GM12878 (cell line): Measurements from ENCODE around the gene ZNF22. TPM values are rescaled to one million over a fixed set of nuclear protein-coding genes. Genes with fewer than 3 reads are reported as not detected.

ENCODE experiments used
- BCL3 ChIP-seq: IDR thresholded peaks from 2 replicates; pipeline ENCODE4 v1.6.1; 2011; ENCODE audit warnings: borderline replicate concordance, low read depth, mild to moderate bottlenecking, moderate library complexity, low read length; ENCODE audit not compliant: insufficient read depth, poor library complexity, severe bottlenecking
- BCLAF1 ChIP-seq: fragments of 450-650 bp; IDR thresholded peaks from 2 replicates; pipeline ENCODE4 v1.6.1; 2017; ENCODE audit warnings: antibody characterized with exemption, mild to moderate bottlenecking, moderate library complexity
- CREM ChIP-seq: IDR thresholded peaks from 2 replicates; pipeline ENCODE4 v1.6.1; 2014; ENCODE audit warnings: antibody characterized with exemption, low read depth
- EGR1 ChIP-seq, 2 experiments: IDR thresholded peaks; 1 replicate in 1 of 2; 2 replicates in 1 of 2; pipeline ENCODE4 v1.6.1; 2011 to 2012; ENCODE audit warnings: low read depth in 2 of 2, low read length in 2 of 2, borderline replicate concordance in 1 of 2, mild to moderate bottlenecking in 1 of 2, moderate library complexity in 1 of 2
- EP300 ChIP-seq, 2 experiments: fragments of 150-350 bp in 1 of 2; IDR thresholded peaks; 2 replicates each; pipeline ENCODE4 v1.6.1; 2011 to 2012; ENCODE audit warnings: low read depth in 2 of 2, low read length in 2 of 2, borderline replicate concordance in 1 of 2, improper control_type of control experiment in 1 of 2, inconsistent platforms in 1 of 2; ENCODE audit not compliant: control insufficient read depth in 1 of 2
- ESRRA ChIP-seq: IDR thresholded peaks from 2 replicates; pipeline ENCODE4 v1.6.1; 2012; ENCODE audit warnings: mild to moderate bottlenecking, low read length, improper control_type of control experiment
- JUNB ChIP-seq: IDR thresholded peaks from 2 replicates; pipeline ENCODE4 v1.6.1; 2016; ENCODE audit warnings: antibody characterized with exemption, mild to moderate bottlenecking
- JUND ChIP-seq: IDR thresholded peaks from 2 replicates; pipeline ENCODE4 v1.6.1; 2012; ENCODE audit warnings: low read depth, mild to moderate bottlenecking, low read length, improper control_type of control experiment, moderate library complexity
- MAX ChIP-seq: IDR thresholded peaks from 2 replicates; pipeline ENCODE4 v1.6.1; 2012; ENCODE audit warnings: low read depth, low read length, improper control_type of control experiment
- MEF2B ChIP-seq: fragments of 450-650 bp; IDR thresholded peaks from 2 replicates; pipeline ENCODE4 v1.6.1; 2018; ENCODE audit warnings: mild to moderate bottlenecking, moderate library complexity; ENCODE audit not compliant: partially characterized antibody, poor library complexity, severe bottlenecking
- NKRF ChIP-seq: fragments of 450-650 bp; conservative IDR thresholded peaks from 2 replicates; pipeline ENCODE4 v1.6.1; 2017; ENCODE audit warnings: mild to moderate bottlenecking, moderate library complexity
- NR2C1 ChIP-seq: fragments of 450-650 bp; IDR thresholded peaks from 2 replicates; pipeline ENCODE4 v1.6.1; 2017; ENCODE audit warnings: antibody characterized with exemption, mild to moderate bottlenecking, moderate library complexity
- PAX5 ChIP-seq: IDR thresholded peaks from 2 replicates; pipeline ENCODE4 v1.6.1; 2011; ENCODE audit warnings: low read depth, low read length, borderline replicate concordance
- RAD21 ChIP-seq: IDR thresholded peaks from 2 replicates; pipeline ENCODE4 v1.6.1; 2011; ENCODE audit warnings: mild to moderate bottlenecking, low read depth, low read length, moderate library complexity; ENCODE audit not compliant: insufficient read depth
- RFX5 ChIP-seq: IDR thresholded peaks from 2 replicates; pipeline ENCODE4 v1.6.1; 2011; ENCODE audit warnings: low read depth, low read length, improper control_type of control experiment
- SMAD5 ChIP-seq: IDR thresholded peaks from 2 replicates; pipeline ENCODE4 v1.6.1; 2016; ENCODE audit warnings: antibody characterized with exemption, low read depth
- SPI1 ChIP-seq: IDR thresholded peaks from 2 replicates; pipeline ENCODE4 v1.6.1; 2011; ENCODE audit warnings: low read depth, mild to moderate bottlenecking, low read length, moderate library complexity, borderline replicate concordance; ENCODE audit not compliant: insufficient read depth
- TCF3 ChIP-seq: IDR thresholded peaks from 2 replicates; pipeline ENCODE4 v1.6.1; 2012; ENCODE audit warnings: low read depth, mild to moderate bottlenecking, low read length, borderline replicate concordance; ENCODE audit not compliant: insufficient read depth
- ZNF24 ChIP-seq: fragments of 450-650 bp; IDR thresholded peaks from 2 replicates; pipeline ENCODE4 v1.6.1; 2017; ENCODE audit warnings: antibody characterized with exemption, mild to moderate bottlenecking
- ZZZ3 ChIP-seq: IDR thresholded peaks from 2 replicates; pipeline ENCODE4 v1.6.1; 2011; ENCODE audit warnings: low read depth; ENCODE audit not compliant: control insufficient read depth, insufficient read length
- polyA plus RNA-seq, 11 experiments: library from polyadenylated mRNA; depleted of rRNA in 4 of 11; unstranded in 6 of 11; stranded (reverse) in 5 of 11; fragments of >200 nt; fragmentation: Nextera tagmentation in 4 of 11; fragmentation: Illumina TruSeq in 1 of 11; extraction: Ambion mirVana in 4 of 11; extraction: Trizol in 1 of 11; gene quantifications; 1 replicate in 1 of 11; 2 replicates in 10 of 11; pipeline versions ENCODE4 v1.2.1 to v1.2.3, GENCODE V29; 2011 to 2016; ENCODE audit warnings: inconsistent platforms in 2 of 11, missing spikeins in 2 of 11, low read depth in 1 of 11
- total RNA-seq, 4 experiments: library from RNA; depleted of rRNA in 3 of 4; stranded (reverse); fragments of >200 nt in 3 of 4; fragmentation: Illumina TruSeq in 1 of 4; extraction: Trizol in 1 of 4; gene quantifications; 2 replicates each; pipeline versions ENCODE4 v1.2.1 to v1.2.3, GENCODE V29; 2013 to 2021
- TF ChIP-seq, protein P1 (sequence below): IDR thresholded peaks from 2 replicates; pipeline ENCODE4 v1.6.1; 2011; ENCODE audit warnings: low read depth, mild to moderate bottlenecking, low read length, moderate library complexity, borderline replicate concordance; ENCODE audit errors: extremely low read depth

The ZNF22 gene
- total and polyA plus RNA-seq, 10 of the 15 experiments (the other 5 are each of a cell fraction or from before 2014, with no cell fraction given): 31.1 to 74.4 (median 43.8) TPM

- TF ChIP-seq ESRRA (no peak), NKRF (peak; percentile 67; the same call in 1 of the 2 replicates), MEF2B (no peak), BCL3 (no peak), NR2C1 (peak; percentile 41; the same call in 1 of the 2 replicates), ZNF24 (0 out of 2 replicates have a peak, but pooled peaks have one; percentile 11), RFX5 (no peak), JUND (no peak), EGR1 (IDR thresholded peaks at IDR 0.05; ENCODE audit: borderline replicate concordance in 1 of 2, low read depth in 2 of 2, low read length in 2 of 2) (peak in 1 of 2 experiments; percentile 81; a peak in 2 of 3 replicates), EP300 (IDR thresholded peaks at IDR 0.05; ENCODE audit: borderline replicate concordance in 1 of 2, control insufficient read depth in 1 of 2, low read depth in 2 of 2, low read length in 2 of 2) (no peak), PAX5 (peak; percentile 52; the same call in 1 of the 2 replicates), SMAD5 (no peak), MAX (peak; percentile 70; the same call in 1 of the 2 replicates), CREM (peak; percentile 54), SPI1 (no peak), TCF3 (peak; percentile 35; the same call in 1 of the 2 replicates), BCLAF1 (no peak), JUNB (no peak), ZZZ3 (no peak), RAD21 (no peak)
- TF ChIP-seq, protein P1, sequence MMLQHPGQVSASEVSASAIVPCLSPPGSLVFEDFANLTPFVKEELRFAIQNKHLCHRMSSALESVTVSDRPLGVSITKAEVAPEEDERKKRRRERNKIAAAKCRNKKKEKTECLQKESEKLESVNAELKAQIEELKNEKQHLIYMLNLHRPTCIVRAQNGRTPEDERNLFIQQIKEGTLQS: no peak
These were observed at the start of gene ZNF22 (continued) for GRCh38 chr10:45000752-45001380.
